ENCODE measurements around the gene EOMES. TPM values are rescaled to one million over a fixed set of nuclear protein-coding genes. Genes with fewer than 3 reads are reported as not detected.

EOMES gene
- total RNA-seq, 1 experiment from 2014 or later: 0.43 TPM

DNA sequence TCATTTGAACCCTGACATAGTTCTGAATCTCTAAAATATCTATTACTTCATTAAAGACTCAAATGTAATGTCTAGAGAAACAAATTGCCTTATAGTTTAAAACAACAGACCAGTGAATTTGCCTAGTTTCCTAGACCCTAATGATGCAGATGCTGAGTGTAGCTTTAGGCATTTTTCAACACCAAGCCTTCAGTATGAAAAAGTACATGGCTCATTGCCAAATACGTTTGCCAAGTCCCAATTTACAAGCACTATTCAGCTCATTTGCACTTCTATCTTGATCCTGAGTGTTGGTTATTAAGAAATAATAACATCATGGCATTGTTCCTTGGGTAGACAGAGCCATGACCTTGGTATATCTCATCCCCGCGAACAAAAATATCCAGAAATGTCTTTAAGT lies 46.8 kb downstream of the EOMES start:
- Histone ChIP-seq H3K4me3 (ENCODE audit: low read depth, low read length) (no peak overlapping the region), H3K9me3 (no peaks in the 10 kb centered on the region), H3K36me3 (ENCODE audit: control insufficient read depth, insufficient read depth, low read length) (no peaks in the 10 kb centered on the region), H3K4me1 (no peaks in the 10 kb centered on the region), H3K27me3 (replicated peaks; ENCODE audit: control insufficient read depth, insufficient read depth, low read length) (no peaks in the 10 kb centered on the region)
- intact Hi-C loops (cut with micrococcal nuclease; ENCODE audit: unreplicated experiment): no loop called here
- TF ChIP-seq, protein P1, sequence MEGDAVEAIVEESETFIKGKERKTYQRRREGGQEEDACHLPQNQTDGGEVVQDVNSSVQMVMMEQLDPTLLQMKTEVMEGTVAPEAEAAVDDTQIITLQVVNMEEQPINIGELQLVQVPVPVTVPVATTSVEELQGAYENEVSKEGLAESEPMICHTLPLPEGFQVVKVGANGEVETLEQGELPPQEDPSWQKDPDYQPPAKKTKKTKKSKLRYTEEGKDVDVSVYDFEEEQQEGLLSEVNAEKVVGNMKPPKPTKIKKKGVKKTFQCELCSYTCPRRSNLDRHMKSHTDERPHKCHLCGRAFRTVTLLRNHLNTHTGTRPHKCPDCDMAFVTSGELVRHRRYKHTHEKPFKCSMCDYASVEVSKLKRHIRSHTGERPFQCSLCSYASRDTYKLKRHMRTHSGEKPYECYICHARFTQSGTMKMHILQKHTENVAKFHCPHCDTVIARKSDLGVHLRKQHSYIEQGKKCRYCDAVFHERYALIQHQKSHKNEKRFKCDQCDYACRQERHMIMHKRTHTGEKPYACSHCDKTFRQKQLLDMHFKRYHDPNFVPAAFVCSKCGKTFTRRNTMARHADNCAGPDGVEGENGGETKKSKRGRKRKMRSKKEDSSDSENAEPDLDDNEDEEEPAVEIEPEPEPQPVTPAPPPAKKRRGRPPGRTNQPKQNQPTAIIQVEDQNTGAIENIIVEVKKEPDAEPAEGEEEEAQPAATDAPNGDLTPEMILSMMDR (IDR thresholded peaks at IDR 0.05; ENCODE audit: insufficient read depth in 1 of 2, low read depth in 1 of 2, low read length in 1 of 2, severe bottlenecking in 1 of 2, unreplicated experiment in 1 of 2): no peak
- Mint-ChIP-seq H3K4me1 (ENCODE audit: low read depth, unreplicated experiment) (no peaks in the 10 kb centered on the region), H3K27ac (ENCODE audit: unreplicated experiment) (no peak overlapping the region), H3K4me3 (ENCODE audit: unreplicated experiment) (no peak overlapping the region), H3K36me3 (ENCODE audit: insufficient read depth, unreplicated experiment) (no peaks in the 10 kb centered on the region), H3K9me3 (ENCODE audit: unreplicated experiment) (no peaks in the 10 kb centered on the region), H3K27me3 (ENCODE audit: insufficient read depth, unreplicated experiment) (no peaks in the 10 kb centered on the region)
- DNase-seq: no peak
- POLR2A ChIA-PET: no interaction called here
- no TSS peak for BruUV-seq (replicated peaks)
- CTCF ChIA-PET: no interaction called here

DNA sequence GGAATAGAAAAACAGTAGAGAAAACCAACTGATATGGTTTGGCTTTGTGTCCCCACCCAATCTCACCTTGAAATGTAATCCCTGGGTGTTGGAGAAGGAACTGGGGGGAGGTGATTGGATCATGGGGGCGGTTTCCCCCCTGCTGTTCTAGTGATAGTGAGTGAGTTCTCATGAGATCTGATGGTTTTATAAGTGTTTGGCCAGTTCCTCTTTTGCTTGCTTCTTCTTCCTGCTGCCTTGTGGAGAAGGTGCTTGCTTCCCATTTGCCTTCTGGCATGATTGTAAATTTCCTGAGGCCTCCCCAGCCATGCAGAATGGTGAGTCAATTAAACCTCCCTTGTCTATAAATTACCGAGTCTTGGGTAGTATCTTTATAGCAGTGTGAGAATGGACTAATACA lies 48.4 kb downstream of the EOMES start:
- Mint-ChIP-seq H3K27me3 (ENCODE audit: insufficient read depth, unreplicated experiment) (no peaks in the 10 kb centered on the region), H3K4me1 (ENCODE audit: low read depth, unreplicated experiment) (no peaks in the 10 kb centered on the region), H3K27ac (ENCODE audit: unreplicated experiment) (no peak overlapping the region), H3K36me3 (ENCODE audit: insufficient read depth, unreplicated experiment) (no peaks in the 10 kb centered on the region), H3K4me3 (ENCODE audit: unreplicated experiment) (no peak overlapping the region), H3K9me3 (ENCODE audit: unreplicated experiment) (no peaks in the 10 kb centered on the region)
- Histone ChIP-seq H3K9me3 (no peaks in the 10 kb centered on the region), H3K36me3 (ENCODE audit: control insufficient read depth, insufficient read depth, low read length) (no peaks in the 10 kb centered on the region), H3K4me3 (ENCODE audit: low read depth, low read length) (no peak overlapping the region), H3K27me3 (replicated peaks; ENCODE audit: control insufficient read depth, insufficient read depth, low read length) (no peaks in the 10 kb centered on the region), H3K4me1 (no peaks in the 10 kb centered on the region)
- no peak for DNase-seq
- ChIA-PET CTCF (no interaction called here), POLR2A (no interaction called here)
- TF ChIP-seq, protein P1 (IDR thresholded peaks at IDR 0.05; ENCODE audit: insufficient read depth in 1 of 2, low read depth in 1 of 2, low read length in 1 of 2, severe bottlenecking in 1 of 2, unreplicated experiment in 1 of 2): no peak
- intact Hi-C loops (cut with micrococcal nuclease; ENCODE audit: unreplicated experiment): no loop called here
- no TSS peak for BruUV-seq (replicated peaks)

DNA sequence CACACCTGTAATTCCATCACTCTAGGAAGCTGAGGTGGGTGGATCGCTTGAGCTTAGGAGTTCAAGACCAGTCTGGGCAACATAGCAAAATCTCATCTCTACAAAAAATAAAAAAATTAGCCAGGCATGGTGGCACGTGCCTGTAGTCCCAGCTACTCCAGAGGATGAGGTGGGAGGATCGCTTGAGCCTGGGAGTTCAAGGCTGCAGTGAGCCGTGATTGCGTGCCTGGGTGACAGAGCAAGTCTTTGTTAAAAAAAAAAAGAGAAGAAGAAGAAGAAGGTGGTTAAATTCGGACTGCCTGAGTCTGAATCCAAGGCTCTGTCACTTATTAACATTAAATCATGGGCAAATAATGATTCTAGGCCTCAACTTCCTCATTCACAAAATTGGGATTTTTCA lies 51.0 kb downstream of the EOMES start:
- Mint-ChIP-seq H3K9me3 (ENCODE audit: unreplicated experiment) (no peaks in the 10 kb centered on the region), H3K27me3 (ENCODE audit: insufficient read depth, unreplicated experiment) (no peaks in the 10 kb centered on the region), H3K27ac (ENCODE audit: unreplicated experiment) (no peak overlapping the region), H3K4me3 (ENCODE audit: unreplicated experiment) (no peak overlapping the region), H3K4me1 (ENCODE audit: low read depth, unreplicated experiment) (no peaks in the 10 kb centered on the region), H3K36me3 (ENCODE audit: insufficient read depth, unreplicated experiment) (no peaks in the 10 kb centered on the region)
- POLR2A ChIA-PET: no interaction called here
- Histone ChIP-seq H3K4me1 (no peaks in the 10 kb centered on the region), H3K4me3 (ENCODE audit: low read depth, low read length) (no peak overlapping the region), H3K27me3 (replicated peaks; ENCODE audit: control insufficient read depth, insufficient read depth, low read length) (no peaks in the 10 kb centered on the region), H3K9me3 (no peaks in the 10 kb centered on the region), H3K36me3 (ENCODE audit: control insufficient read depth, insufficient read depth, low read length) (no peaks in the 10 kb centered on the region)
- BruUV-seq (replicated peaks): no TSS peak
- CTCF ChIA-PET: no interaction called here
- DNase-seq: no peak
- TF ChIP-seq, protein P1 (IDR thresholded peaks at IDR 0.05; ENCODE audit: insufficient read depth in 1 of 2, low read depth in 1 of 2, low read length in 1 of 2, severe bottlenecking in 1 of 2, unreplicated experiment in 1 of 2): no peak
- intact Hi-C loops (cut with micrococcal nuclease; ENCODE audit: unreplicated experiment): no loop called here

Data from Caco-2 (cell line).